ENCODE data around the gene HSD17B12. TPM values are rescaled to one million over a fixed set of nuclear protein-coding genes. Genes with fewer than 3 reads are reported as not detected.

Gene HSD17B12
- total RNA-seq, result 72.9 and 78.1 TPM in 2 replicates

GRCh38 chr11:43680521-43681400, at the start of gene HSD17B12:
TSS of gene HSD17B12 (plus strand) at chr11:43680738. CDS start at chr11:43680828, 90 bp downstream.

GRCh38 chr11:43880640-43881159, 200.2 kb downstream of the HSD17B12 start, which contains the start of gene ALKBH3:
TSS of gene ALKBH3 (plus strand) at chr11:43880831. CDS start at chr11:43882653, 1,822 bp downstream.

Other genes starting within 250 kb of the HSD17B12 start
- gene ALKBH3, start 200.1 kb downstream of the HSD17B12 start, total RNA-seq, result 18.3 and 25.1 TPM in 2 replicates